ENCODE results near the gene TNFSF15.

- TF ChIP-seq POLR2AphosphoS5 (IDR thresholded peaks at IDR 0.05; ENCODE audit: low read depth) = no peak
- TF ChIP-seq REST (IDR thresholded peaks at IDR 0.05; ENCODE audit: unreplicated experiment) = no peak
- TF ChIP-seq EZH2 (IDR thresholded peaks at IDR 0.05; ENCODE audit: low read depth, unreplicated experiment) = no peak
- TF ChIP-seq CTCF (conservative IDR thresholded peaks at IDR 0.05; ENCODE audit: low read depth in 2 of 2) = no peak
- no peak for TF ChIP-seq NANOG (IDR thresholded peaks at IDR 0.05; ENCODE audit: borderline replicate concordance)
- TF ChIP-seq EZH2phosphoT487 (IDR thresholded peaks at IDR 0.05; ENCODE audit: unreplicated experiment) = no peak
- no peak for TF ChIP-seq ZNF114 (CRISPR knock-in tag; IDR thresholded peaks at IDR 0.05)
- no peak for TF ChIP-seq ETS1 (IDR thresholded peaks at IDR 0.05)
- TF ChIP-seq JUNB (IDR thresholded peaks at IDR 0.05; ENCODE audit: unreplicated experiment) = no peak
- TF ChIP-seq ZNF331 (CRISPR knock-in tag; IDR thresholded peaks at IDR 0.05; ENCODE audit: low read depth) = no peak
- no peak for TF ChIP-seq CREB1 (CRISPR knock-in tag; IDR thresholded peaks at IDR 0.05; ENCODE audit: low read depth)
These were observed 49.6 kb upstream of the TNFSF15 start for GRCh38 chr9:114855488-114855887.

All from GM23338 (cell line).